ENCODE results near the gene ANKRD44. TPM values are rescaled to one million over a fixed set of nuclear protein-coding genes. Genes with fewer than 3 reads are reported as not detected.

Gene ANKRD44
- total RNA-seq, 1 experiment from 2014 or later, result 7.8 TPM

- ChIA-PET CTCF (interaction anchor here (0.6 to 1.2 kb wide), 4 partner anchors 16 to 283 kb away, joined by 3 to 12 read pairs (median 5); no protein-coding TSS in a partner anchor), POLR2A (no interaction called here)
- Histone ChIP-seq H3K4me1 (ENCODE audit: control insufficient read depth, insufficient read depth, low read length) (no peaks in the 10 kb centered on the region), H3K27me3 (ENCODE audit: control insufficient read depth, insufficient read depth, low read length) (no peaks in the 10 kb centered on the region), H3K36me3 (ENCODE audit: control insufficient read depth, insufficient read depth, low read length) (no peaks in the 10 kb centered on the region), H3K27ac (ENCODE audit: low read length) (no peak overlapping the region), H3K4me3 (ENCODE audit: low read depth in 2 of 2, low read length in 2 of 2) (no peak overlapping the region), H3K9me3 (ENCODE audit: control insufficient read depth, insufficient read depth, low read depth, low read length) (no peaks in the 10 kb centered on the region)
- BruUV-seq (replicated peaks), result no TSS peak
- intact Hi-C loops (cut with micrococcal nuclease; ENCODE audit: unreplicated experiment), result loop anchor here (5.0 kb wide), 1 partner anchor 156 kb away; no protein-coding TSS in a partner anchor
- ATAC-seq, result peak; percentile 94
- TF ChIP-seq SIN3A (IDR thresholded peaks at IDR 0.05; ENCODE audit: borderline replicate concordance, insufficient read depth, low read depth, low read length) (no peak), POLR2AphosphoS5 (IDR thresholded peaks at IDR 0.05; ENCODE audit: low read depth, low read length) (no peak), TCF7L2 (IDR thresholded peaks at IDR 0.05; ENCODE audit: low read depth, low read length) (no peak), CTCF (IDR thresholded peaks at IDR 0.05) (peak; percentile 80), REST (IDR thresholded peaks at IDR 0.05; ENCODE audit: insufficient read depth in 1 of 2, low read depth in 2 of 2, low read length in 1 of 2) (no peak)
- in situ Hi-C loops (cut with HindIII; ENCODE audit: low pct_unique_long_range_greater_than_20kb, low sequenced_read_pairs), result no loop called here
- DNase-seq (ENCODE audit: low read depth, low spot score), result no peak
Observed at GRCh38 chr2:197168705-197169104, 141.9 kb downstream of the ANKRD44 start.

GRCh38 chr2:197167608-197168314, 142.8 kb downstream of the ANKRD44 start:
- TF ChIP-seq CTCF (IDR thresholded peaks at IDR 0.05) (no peak), TCF7L2 (IDR thresholded peaks at IDR 0.05; ENCODE audit: low read depth, low read length) (no peak), SIN3A (IDR thresholded peaks at IDR 0.05; ENCODE audit: borderline replicate concordance, insufficient read depth, low read depth, low read length) (no peak), POLR2AphosphoS5 (IDR thresholded peaks at IDR 0.05; ENCODE audit: low read depth, low read length) (no peak), REST (IDR thresholded peaks at IDR 0.05; ENCODE audit: insufficient read depth in 1 of 2, low read depth in 2 of 2, low read length in 1 of 2) (no peak)
- intact Hi-C loops (cut with micrococcal nuclease; ENCODE audit: unreplicated experiment) (loop anchor here (5.0 kb wide), 1 partner anchor 155 kb away; no protein-coding TSS in a partner anchor), in situ Hi-C loops (cut with HindIII; ENCODE audit: low pct_unique_long_range_greater_than_20kb, low sequenced_read_pairs) (no loop called here)
- Histone ChIP-seq H3K4me3 (ENCODE audit: low read depth in 2 of 2, low read length in 2 of 2) (no peak overlapping the region), H3K36me3 (ENCODE audit: control insufficient read depth, insufficient read depth, low read length) (no peaks in the 10 kb centered on the region), H3K27me3 (ENCODE audit: control insufficient read depth, insufficient read depth, low read length) (no peaks in the 10 kb centered on the region), H3K4me1 (ENCODE audit: control insufficient read depth, insufficient read depth, low read length) (no peaks in the 10 kb centered on the region), H3K27ac (ENCODE audit: low read length) (no peak overlapping the region), H3K9me3 (ENCODE audit: control insufficient read depth, insufficient read depth, low read depth, low read length) (no peaks in the 10 kb centered on the region)
- no peak for DNase-seq (ENCODE audit: low read depth, low spot score)
- ChIA-PET POLR2A (no interaction called here), CTCF (interaction anchor here (0.7 to 1.2 kb wide), 3 partner anchors 15 to 55 kb away, joined by 3 to 12 read pairs (median 3); no protein-coding TSS in a partner anchor)
- ATAC-seq, result no peak
- no TSS peak for BruUV-seq (replicated peaks)
